Progenitor cell of endocrine pancreas (in vitro differentiated cells): ENCODE results near the gene SNX9. TPM values are rescaled to one million over a fixed set of nuclear protein-coding genes. Genes with fewer than 3 reads are reported as not detected.

Experiments used
- DNase-seq: peaks from one replicate; pipeline ENCODE4 v3.0.0; 2021; ENCODE audit warnings: low spot score; ENCODE audit not compliant: unreplicated experiment
- H3K27ac Mint-ChIP-seq: 2 replicates; pipeline ENCODE4 v1.8.0; 2021; ENCODE audit warnings: mild to moderate bottlenecking, moderate library complexity, mixed read lengths
- H3K27me3 Mint-ChIP-seq: 2 replicates; pipeline ENCODE4 v1.8.0; 2021; ENCODE audit warnings: mixed read lengths
- H3K36me3 Mint-ChIP-seq: 2 replicates; pipeline ENCODE4 v1.8.0; 2022; ENCODE audit warnings: mixed read lengths; ENCODE audit not compliant: insufficient read depth
- H3K4me1 Mint-ChIP-seq: 2 replicates; pipeline ENCODE4 v1.8.0; 2021; ENCODE audit warnings: low read depth, mixed read lengths
- H3K4me3 Mint-ChIP-seq: 2 replicates; pipeline ENCODE4 v1.8.0; 2021; ENCODE audit warnings: low read depth, mild to moderate bottlenecking, moderate library complexity, mixed read lengths
- H3K9me3 Mint-ChIP-seq: 2 replicates; pipeline ENCODE4 v1.8.0; 2021; ENCODE audit warnings: low read depth, mixed read lengths
- total RNA-seq: library from RNA; stranded (reverse); gene quantifications from 2 replicates; pipeline ENCODE4 v1.2.1, GENCODE V29; 2021
- TF ChIP-seq, protein P1 (sequence below): fragments of 200-600 bp; sonication (generic); IDR thresholded peaks from one replicate; pipeline ENCODE4 v1.5.0; 2021; ENCODE audit warnings: antibody characterized with exemption, mild to moderate bottlenecking; ENCODE audit not compliant: unreplicated experiment

Gene SNX9
- total RNA-seq, 1 donor from 2014 or later, result 29.3 TPM

DNA sequence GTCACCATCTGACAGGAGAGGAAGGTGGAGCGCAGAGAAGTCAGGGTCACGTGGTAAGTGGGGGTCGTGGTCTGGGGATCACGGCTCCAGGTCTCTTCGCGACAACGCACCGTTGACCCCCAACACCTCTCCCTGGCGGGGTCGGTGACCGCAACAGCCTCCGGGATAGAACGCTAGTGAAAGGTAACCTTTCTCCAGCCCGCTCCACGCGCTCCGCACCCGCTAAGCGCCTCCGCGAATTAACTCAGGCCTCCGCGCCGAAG lies 158.0 kb downstream of the SNX9 start:
- H3K36me3 Mint-ChIP-seq, result no peaks in the 10 kb centered on the region
- H3K4me1 Mint-ChIP-seq, result peaks cover 15% of the 10 kb centered on the region
- H3K4me3 Mint-ChIP-seq, result peak overlapping the region; percentile 73
- peak overlapping the region; percentile 80 for H3K27ac Mint-ChIP-seq
- TF ChIP-seq, protein P1, sequence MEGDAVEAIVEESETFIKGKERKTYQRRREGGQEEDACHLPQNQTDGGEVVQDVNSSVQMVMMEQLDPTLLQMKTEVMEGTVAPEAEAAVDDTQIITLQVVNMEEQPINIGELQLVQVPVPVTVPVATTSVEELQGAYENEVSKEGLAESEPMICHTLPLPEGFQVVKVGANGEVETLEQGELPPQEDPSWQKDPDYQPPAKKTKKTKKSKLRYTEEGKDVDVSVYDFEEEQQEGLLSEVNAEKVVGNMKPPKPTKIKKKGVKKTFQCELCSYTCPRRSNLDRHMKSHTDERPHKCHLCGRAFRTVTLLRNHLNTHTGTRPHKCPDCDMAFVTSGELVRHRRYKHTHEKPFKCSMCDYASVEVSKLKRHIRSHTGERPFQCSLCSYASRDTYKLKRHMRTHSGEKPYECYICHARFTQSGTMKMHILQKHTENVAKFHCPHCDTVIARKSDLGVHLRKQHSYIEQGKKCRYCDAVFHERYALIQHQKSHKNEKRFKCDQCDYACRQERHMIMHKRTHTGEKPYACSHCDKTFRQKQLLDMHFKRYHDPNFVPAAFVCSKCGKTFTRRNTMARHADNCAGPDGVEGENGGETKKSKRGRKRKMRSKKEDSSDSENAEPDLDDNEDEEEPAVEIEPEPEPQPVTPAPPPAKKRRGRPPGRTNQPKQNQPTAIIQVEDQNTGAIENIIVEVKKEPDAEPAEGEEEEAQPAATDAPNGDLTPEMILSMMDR, result no peak
- H3K9me3 Mint-ChIP-seq, result no peaks in the 10 kb centered on the region
- H3K27me3 Mint-ChIP-seq, result peaks cover 32% of the 10 kb centered on the region
- DNase-seq, result no peak

DNA sequence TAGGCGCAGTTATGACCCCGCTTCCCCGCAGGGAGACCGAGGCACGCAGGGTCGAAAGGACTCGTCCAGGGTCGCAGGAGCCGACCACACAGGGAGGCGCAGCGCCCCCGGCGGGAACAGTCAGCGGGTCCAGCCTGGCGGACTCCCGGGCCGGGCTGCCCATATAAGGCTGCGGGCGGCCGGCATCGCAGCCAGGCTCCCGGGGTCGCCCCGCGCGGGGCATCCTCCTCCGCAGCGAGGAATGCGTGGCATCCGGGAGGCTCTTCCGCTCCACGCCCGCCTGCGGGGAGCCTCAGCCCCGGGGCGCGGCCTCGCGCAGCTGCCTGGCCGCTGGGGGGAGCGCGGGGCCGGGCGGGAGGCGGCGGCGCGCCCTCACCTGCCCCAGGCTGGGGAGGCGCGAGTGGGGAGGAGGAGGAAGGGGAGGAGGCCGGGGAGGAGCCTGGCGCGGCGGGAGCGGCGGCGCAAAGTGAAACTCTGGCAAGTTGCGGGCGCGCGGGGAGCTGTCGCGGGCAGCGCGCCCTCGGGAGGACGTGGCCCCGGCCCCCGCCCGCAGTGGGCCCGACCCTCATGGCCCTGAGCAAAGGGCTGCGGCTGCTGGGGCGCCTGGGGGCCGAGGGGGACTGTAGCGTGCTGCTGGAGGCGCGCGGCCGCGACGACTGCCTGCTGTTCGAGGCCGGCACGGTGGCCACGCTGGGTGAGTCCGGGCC lies 158.5 kb downstream of the SNX9 start, which contains the start of gene SYNJ2:
TSS of gene SYNJ2 (plus strand) at position 469 of the 707 bp plus-strand sequence. CDS start at position 568, 99 bp downstream.
- TF ChIP-seq, protein P1, result peak; percentile 70
- peaks cover 16% of the 10 kb centered on the region for H3K4me1 Mint-ChIP-seq
- peak within 1 kb of the TSS; percentile 81 for H3K4me3 Mint-ChIP-seq
- peaks cover 28% of the 10 kb centered on the region for H3K27me3 Mint-ChIP-seq
- H3K9me3 Mint-ChIP-seq, result no peaks in the 10 kb centered on the region
- H3K36me3 Mint-ChIP-seq, result no peaks in the 10 kb centered on the region
- DNase-seq, result peak; percentile 73
- peak within 1 kb of the TSS; percentile 80 for H3K27ac Mint-ChIP-seq

DNA sequence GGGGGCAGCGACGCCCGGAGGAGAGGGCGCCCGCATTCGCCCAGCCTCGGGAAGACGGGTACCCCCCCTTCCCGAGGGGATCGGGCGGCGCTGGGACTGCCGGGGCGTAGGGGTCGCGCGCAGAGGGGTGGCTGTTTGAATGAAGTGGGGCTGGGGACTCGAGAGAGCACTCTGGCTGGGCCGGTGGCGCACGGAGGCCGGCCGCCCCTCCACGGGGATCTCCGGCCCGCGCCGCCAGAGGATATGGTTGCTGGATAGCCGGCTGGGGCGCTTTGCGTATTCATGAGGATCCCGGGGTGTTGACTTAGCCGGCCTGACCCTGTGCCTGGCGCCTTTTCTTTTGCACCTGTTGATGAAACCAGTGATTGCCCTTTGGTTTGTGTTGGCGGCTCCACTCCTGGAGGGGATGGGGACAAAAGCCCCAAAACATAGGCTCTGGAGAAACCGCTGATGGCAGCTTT lies 159.1 kb downstream of the SNX9 start:
- Mint-ChIP-seq H3K9me3 (no peaks in the 10 kb centered on the region), H3K36me3 (no peaks in the 10 kb centered on the region), H3K27ac (peak overlapping the region; percentile 79), H3K4me3 (peak overlapping the region; percentile 81), H3K4me1 (peaks cover 16% of the 10 kb centered on the region), H3K27me3 (peaks cover 25% of the 10 kb centered on the region)
- peak; percentile 28 for DNase-seq
- TF ChIP-seq, protein P1, result no peak

DNA sequence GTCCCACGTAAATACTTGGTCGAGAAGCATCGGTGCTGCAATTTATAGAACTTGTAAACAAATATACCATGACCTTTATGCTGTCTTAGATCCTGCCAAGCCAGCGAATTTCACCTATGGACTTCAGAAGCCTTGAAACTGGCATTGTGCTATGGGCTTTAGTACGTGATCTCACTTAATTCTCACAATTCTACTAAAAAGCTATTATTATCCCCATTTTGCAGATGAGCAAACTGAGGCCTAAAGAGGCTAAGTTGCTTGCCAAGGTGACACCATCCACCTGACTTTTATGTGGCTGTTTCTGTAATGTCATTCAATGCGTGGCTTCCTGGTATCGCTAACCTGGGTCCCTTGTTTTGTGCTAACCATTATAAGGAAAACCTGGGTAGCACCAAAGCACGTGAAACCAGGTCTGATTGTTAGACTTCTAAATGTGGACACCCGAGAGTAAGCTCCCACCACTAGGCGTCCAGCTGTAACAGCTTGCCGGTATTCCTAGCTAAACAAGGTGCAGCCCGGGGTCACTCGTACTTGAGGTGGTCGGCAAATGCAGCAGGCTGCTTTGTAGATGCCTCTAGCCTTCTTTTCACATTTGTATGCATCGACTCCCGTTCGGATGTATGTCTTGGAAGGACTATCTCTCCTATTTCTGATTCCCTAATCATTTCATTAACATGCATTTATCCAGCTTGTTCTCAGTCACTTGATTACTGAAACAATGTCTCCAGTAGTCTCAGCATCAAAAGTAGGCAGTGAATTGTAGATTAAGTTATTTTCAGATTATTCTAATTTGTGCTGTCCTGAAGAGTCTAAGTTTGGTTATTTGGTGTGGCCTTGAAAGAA lies 159.7 kb downstream of the SNX9 start:
- no peaks in the 10 kb centered on the region for H3K36me3 Mint-ChIP-seq
- peaks cover 19% of the 10 kb centered on the region for H3K27me3 Mint-ChIP-seq
- TF ChIP-seq, protein P1, result peak; percentile 52
- no peak for DNase-seq
- H3K9me3 Mint-ChIP-seq, result no peaks in the 10 kb centered on the region
- H3K27ac Mint-ChIP-seq, result peak overlapping the region; percentile 79
- H3K4me3 Mint-ChIP-seq, result peak overlapping the region; percentile 81
- H3K4me1 Mint-ChIP-seq, result peaks cover 16% of the 10 kb centered on the region

DNA sequence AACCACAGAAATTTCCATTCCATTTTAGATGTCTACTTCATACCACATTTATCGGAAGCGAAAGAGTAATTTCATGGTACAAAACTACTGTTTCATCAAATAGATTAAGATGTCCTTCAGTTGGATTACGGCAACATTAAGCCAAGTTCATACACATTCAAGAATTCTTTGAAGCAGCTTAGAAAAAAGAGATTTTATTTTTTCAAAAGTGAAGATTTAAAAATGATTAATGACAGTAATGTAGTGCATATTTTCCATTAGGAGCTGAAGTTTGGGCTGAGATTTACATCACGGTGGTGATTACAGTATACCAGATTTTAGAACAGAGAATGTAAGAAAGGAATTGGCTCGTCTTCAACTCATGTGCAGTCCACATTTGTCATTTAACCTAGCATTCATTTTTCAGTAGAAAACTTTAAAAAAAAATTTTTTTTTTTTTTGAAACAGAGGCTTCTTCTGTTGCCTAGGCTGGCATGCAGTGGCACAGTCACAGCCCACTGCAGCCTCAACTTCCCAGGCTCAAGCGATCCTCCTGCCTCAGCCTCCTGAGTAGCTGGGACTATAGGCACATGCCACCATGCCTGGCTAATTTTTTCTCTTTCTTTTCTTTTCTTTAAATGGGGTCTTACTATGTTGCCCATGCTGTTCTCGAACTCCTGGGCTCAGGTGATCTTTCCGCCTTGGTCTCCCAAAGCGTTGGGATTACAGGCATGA lies 160.5 kb downstream of the SNX9 start:
- peaks cover 13% of the 10 kb centered on the region for H3K27me3 Mint-ChIP-seq
- H3K36me3 Mint-ChIP-seq, result no peaks in the 10 kb centered on the region
- H3K9me3 Mint-ChIP-seq, result no peaks in the 10 kb centered on the region
- TF ChIP-seq, protein P1, result no peak
- no peak for DNase-seq
- H3K27ac Mint-ChIP-seq, result peak overlapping the region; percentile 39
- H3K4me1 Mint-ChIP-seq, result peaks cover 16% of the 10 kb centered on the region
- peak overlapping the region; percentile 81 for H3K4me3 Mint-ChIP-seq
